Kidney (tissue), 14 donors: Measurements from ENCODE around the gene RASAL3. TPM values are rescaled to one million over a fixed set of nuclear protein-coding genes. Genes with fewer than 3 reads are reported as not detected.

Experiments
- DNase-seq, 5 donors: peaks; one replicate each; pipeline ENCODE4 v3.0.0-alpha.2; 2013 to 2020
- FAIRE-seq: peaks from 2 replicates; lab custom pipeline; 2012; peaks lifted over from hg19 to GRCh38; lab: Jason Lieb, UNC
- H3K27ac ChIP-seq, 2 donors: one replicate each; pipeline ENCODE4 v1.7.0; 2013; ENCODE audit warnings: low read depth in 2 of 2, low read length in 2 of 2, inconsistent platforms in 1 of 2
- H3K27me3 ChIP-seq: one replicate; pipeline ENCODE4 v1.7.1; 2013; ENCODE audit warnings: low read length, inconsistent platforms; ENCODE audit not compliant: control insufficient read depth, insufficient read depth
- H3K36me3 ChIP-seq, 3 donors: one replicate each; pipeline versions ENCODE4 v1.7.0 to v1.7.1; 2013; ENCODE audit warnings: low read length in 3 of 3, control low read depth in 1 of 3, inconsistent platforms in 1 of 3; ENCODE audit not compliant: insufficient read depth in 3 of 3, control insufficient read depth in 2 of 3
- H3K4me1 ChIP-seq, 3 donors: one replicate each; pipeline versions ENCODE4 v1.7.0 to v1.7.1; 2013; ENCODE audit warnings: low read length in 3 of 3, inconsistent platforms in 1 of 3, low read depth in 1 of 3; ENCODE audit not compliant: control insufficient read depth in 2 of 3, insufficient read depth in 2 of 3
- H3K4me3 ChIP-seq, 3 donors: one replicate each; pipeline versions ENCODE4 v1.7.0 to v1.8.1; 2013; ENCODE audit warnings: low read length in 3 of 3, control low read depth in 1 of 3, inconsistent platforms in 1 of 3
- H3K9ac ChIP-seq, 3 donors: one replicate each; pipeline versions ENCODE4 v1.7.0 to v1.7.1; 2013; ENCODE audit warnings: low read length in 3 of 3, control low read depth in 1 of 3, inconsistent platforms in 1 of 3
- H3K9me3 ChIP-seq, 3 donors: one replicate each; pipeline versions ENCODE4 v1.7.0 to v1.7.1; 2013; ENCODE audit warnings: low read length in 3 of 3, control low read depth in 1 of 3, inconsistent platforms in 1 of 3; ENCODE audit not compliant: control insufficient read depth in 2 of 3, insufficient read depth in 1 of 3
- CTCF ChIP-seq: IDR thresholded peaks from 3 replicates; pipeline ENCODE4 v1.5.1; 2012; ENCODE audit warnings: mild to moderate bottlenecking, moderate library complexity, borderline replicate concordance; ENCODE audit not compliant: insufficient read depth; ENCODE audit errors: extremely low read depth
- intact Hi-C: fragments of 100-400 bp; cut with DNase I; formaldehyde crosslinking; loops from one replicate; pipeline ENCODE4 v1.11.1; 2022
- polyA plus RNA-seq: library from polyadenylated mRNA; stranded (reverse); fragments of 350-450 nt; fragmentation: Illumina TruSeq; extraction: RNeasy Lipid Tissue Mini Kit (QIAGEN cat#74804); gene quantifications from one replicate; pipeline ENCODE4 v1.2.3, GENCODE V29; 2014; ENCODE audit warnings: low read depth, low replicate concordance; ENCODE audit not compliant: insufficient read depth
- total RNA-seq: library from RNA; stranded (reverse); fragmentation: NEBNext Ultra II Directional; extraction: Animal tissue kit (Norgen Biotek cat#: 25700); gene quantifications from one replicate; pipeline ENCODE4 v1.2.1, GENCODE V29; 2021
- donor health status: control.
- donor health status: control.
- donor health status: control.
- donor health status: control.
- donor health status: control.
- donor health status: DM: yes; HTN: yes; CAD: no.
- donor health status: Normal renal cell carcinoma (clear cell type).

RASAL3 gene
- total and polyA plus RNA-seq, 2 donors from 2014 or later = 1.5 to 12.1 TPM

GRCh38 chr19:15419413-15420025, 44.8 kb downstream of the RASAL3 start:
- intact Hi-C loops = no loop called here
- Histone ChIP-seq H3K36me3 (peaks cover 0 to 5% (median 3%) of the 10 kb centered on the region in 3 donors), H3K4me1 (peaks cover 0 to 18% (median 14%) of the 10 kb centered on the region in 3 donors), H3K27me3 (no peaks in the 10 kb centered on the region), H3K4me3 (peak overlapping the region; percentile 57 to 93 (median 67)), H3K27ac (peak overlapping the region in 1 of 2 donors; percentile 10), H3K9ac (peak overlapping the region in 2 of 3 donors; percentile 11 to 60), H3K9me3 (no peaks in the 10 kb centered on the region)
- FAIRE-seq = no peak
- TF ChIP-seq CTCF = no peak
- no peak for DNase-seq

GRCh38 chr19:15418579-15419412, 45.5 kb downstream of the RASAL3 start, which contains the start of gene AKAP8L:
TSS of gene AKAP8L (minus strand) at chr19:15418988. CDS start at chr19:15418923, 65 bp downstream.
- TF ChIP-seq CTCF = peak; percentile 51
- DNase-seq = peak; percentile 99 to 100 (median 100)
- peak; percentile 98 for FAIRE-seq
- Histone ChIP-seq H3K4me3 (peak within 1 kb of the TSS; percentile 86 to 96 (median 93)), H3K9ac (peak within 1 kb of the TSS; percentile 77 to 90 (median 86)), H3K4me1 (peaks cover 0 to 18% (median 14%) of the 10 kb centered on the region in 3 donors), H3K27ac (peak within 1 kb of the TSS; percentile 86 to 88), H3K27me3 (no peaks in the 10 kb centered on the region), H3K36me3 (peaks cover 0 to 4% (median 1%) of the 10 kb centered on the region in 3 donors), H3K9me3 (no peaks in the 10 kb centered on the region)
- intact Hi-C loops = no loop called here

- Histone ChIP-seq H3K9me3 (no peaks in the 10 kb centered on the region), H3K9ac (peak overlapping the region; percentile 77 to 90 (median 86)), H3K4me1 (peaks cover 0 to 21% (median 14%) of the 10 kb centered on the region in 3 donors), H3K4me3 (peak overlapping the region; percentile 86 to 96 (median 93)), H3K36me3 (no peaks in the 10 kb centered on the region), H3K27me3 (no peaks in the 10 kb centered on the region), H3K27ac (peak overlapping the region; percentile 86 to 88)
- TF ChIP-seq CTCF = no peak
- intact Hi-C loops = no loop called here
- no peak for FAIRE-seq
- DNase-seq = peak in 3 of 5 donors; percentile 35 to 76 (median 59)
Measured at GRCh38 chr19:15418231-15418578, 46.1 kb downstream of the RASAL3 start.
